ENCODE measurements around the gene OR10H4. TPM values are rescaled to one million over a fixed set of nuclear protein-coding genes. Genes with fewer than 3 reads are reported as not detected.

Gene OR10H4
- polyA plus RNA-seq, 1 experiment: not detected

GRCh38 chr19:15944401-15944800, 4.4 kb upstream of the OR10H4 start:
- POLR2A ChIA-PET: no interaction called here
- Histone ChIP-seq H3K36me3 (ENCODE audit: control insufficient read depth, insufficient read depth, low read length) (no peaks in the 10 kb centered on the region), H3K4me3 (ENCODE audit: low read depth, low read length) (no peak overlapping the region), H3K27me3 (ENCODE audit: control insufficient read depth, insufficient read depth, low read length) (no peaks in the 10 kb centered on the region)
- no peak for DNase-seq (ENCODE audit: low read depth)
- CTCF ChIA-PET: no interaction called here
- no peak for TF ChIP-seq CTCF (IDR thresholded peaks at IDR 0.05; ENCODE audit: insufficient read depth, low read depth, low read length)

GRCh38 chr19:15945301-15945700, 3.5 kb upstream of the OR10H4 start:
- DNase-seq (ENCODE audit: low read depth): no peak
- H3K36me3 ChIP-seq (ENCODE audit: control insufficient read depth, insufficient read depth, low read length): no peaks in the 10 kb centered on the region
- no peaks in the 10 kb centered on the region for H3K27me3 ChIP-seq (ENCODE audit: control insufficient read depth, insufficient read depth, low read length)
- no peak overlapping the region for H3K4me3 ChIP-seq (ENCODE audit: low read depth, low read length)
- ChIA-PET POLR2A (no interaction called here), CTCF (no interaction called here)
- no peak for TF ChIP-seq CTCF (IDR thresholded peaks at IDR 0.05; ENCODE audit: insufficient read depth, low read depth, low read length)

GRCh38 chr19:15954820-15955219, 6.0 kb downstream of the OR10H4 start:
- H3K27me3 ChIP-seq (ENCODE audit: control insufficient read depth, insufficient read depth, low read length): no peaks in the 10 kb centered on the region
- H3K4me3 ChIP-seq (ENCODE audit: low read depth, low read length): no peak overlapping the region
- no peak for TF ChIP-seq CTCF (IDR thresholded peaks at IDR 0.05; ENCODE audit: insufficient read depth, low read depth, low read length)
- DNase-seq (ENCODE audit: low read depth): no peak
- ChIA-PET CTCF (no interaction called here), POLR2A (no interaction called here)
- no peaks in the 10 kb centered on the region for H3K36me3 ChIP-seq (ENCODE audit: control insufficient read depth, insufficient read depth, low read length)

GRCh38 chr19:15962319-15962718, 13.5 kb downstream of the OR10H4 start:
- TF ChIP-seq CTCF (IDR thresholded peaks at IDR 0.05; ENCODE audit: insufficient read depth, low read depth, low read length): no peak
- POLR2A ChIA-PET: no interaction called here
- H3K4me3 ChIP-seq (ENCODE audit: low read depth, low read length): no peak overlapping the region
- H3K27me3 ChIP-seq (ENCODE audit: control insufficient read depth, insufficient read depth, low read length): no peaks in the 10 kb centered on the region
- DNase-seq (ENCODE audit: low read depth): no peak
- no peaks in the 10 kb centered on the region for H3K36me3 ChIP-seq (ENCODE audit: control insufficient read depth, insufficient read depth, low read length)
- CTCF ChIA-PET: no interaction called here

GRCh38 chr19:15964231-15964630, 15.4 kb downstream of the OR10H4 start:
- H3K4me3 ChIP-seq (ENCODE audit: low read depth, low read length): no peak overlapping the region
- CTCF ChIA-PET: no interaction called here
- DNase-seq (ENCODE audit: low read depth): no peak

More at GRCh38 chr19:15964231-15964630, 15.4 kb downstream of the OR10H4 start:
- POLR2A ChIA-PET: no interaction called here
- H3K27me3 ChIP-seq (ENCODE audit: control insufficient read depth, insufficient read depth, low read length): no peaks in the 10 kb centered on the region
- no peaks in the 10 kb centered on the region for H3K36me3 ChIP-seq (ENCODE audit: control insufficient read depth, insufficient read depth, low read length)
- no peak for TF ChIP-seq CTCF (IDR thresholded peaks at IDR 0.05; ENCODE audit: insufficient read depth, low read depth, low read length)
